Testis (tissue), 2 donors: ENCODE data around the gene CEP290.

Source experiments
- POLR2A ChIP-seq: fragments of 450-650 bp; IDR thresholded peaks from one replicate; pipeline ENCODE4 v1.6.1; 2017; ENCODE audit warnings: antibody characterized with exemption, mild to moderate bottlenecking, moderate library complexity
- TF ChIP-seq, protein P1 (sequence below), 3 experiments: fragments of 450-650 bp in 2 of 3; fragments of 200-600 bp in 1 of 3; sonication (generic) in 1 of 3; IDR thresholded peaks; one replicate each; pipeline ENCODE4 v1.5.1; 2016 to 2019; ENCODE audit warnings: antibody characterized with exemption in 3 of 3, mild to moderate bottlenecking in 2 of 3, moderate library complexity in 1 of 3

DNA sequence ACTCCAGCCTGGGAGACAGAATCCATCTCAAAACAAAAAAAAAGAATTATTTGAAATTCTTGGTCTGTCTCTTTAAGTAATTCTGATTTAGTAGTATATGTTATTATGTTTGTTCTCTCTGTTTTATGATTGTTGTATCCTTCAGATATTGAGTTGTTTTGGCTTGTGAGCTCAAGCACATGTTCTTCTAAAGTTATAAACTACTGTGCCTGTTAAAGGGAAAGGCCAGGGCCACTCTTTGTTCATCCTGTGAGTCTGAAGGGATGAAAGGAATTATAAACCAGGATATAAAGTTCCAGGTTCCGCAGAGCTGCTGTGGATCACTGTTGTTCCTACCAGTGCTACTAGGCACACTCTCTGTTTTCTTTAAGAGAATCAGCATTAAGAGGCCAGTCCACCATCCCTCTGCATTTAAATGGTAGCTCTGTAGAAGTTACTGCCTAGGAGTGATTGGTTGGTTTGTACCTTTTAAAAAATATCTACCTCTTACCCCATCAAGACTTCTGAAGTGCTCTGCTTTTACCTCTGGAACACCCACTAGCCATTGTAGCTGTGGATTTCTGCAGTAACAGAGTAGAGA, 14.3 kb upstream of the CEP290 start:
- TF ChIP-seq, protein P1, sequence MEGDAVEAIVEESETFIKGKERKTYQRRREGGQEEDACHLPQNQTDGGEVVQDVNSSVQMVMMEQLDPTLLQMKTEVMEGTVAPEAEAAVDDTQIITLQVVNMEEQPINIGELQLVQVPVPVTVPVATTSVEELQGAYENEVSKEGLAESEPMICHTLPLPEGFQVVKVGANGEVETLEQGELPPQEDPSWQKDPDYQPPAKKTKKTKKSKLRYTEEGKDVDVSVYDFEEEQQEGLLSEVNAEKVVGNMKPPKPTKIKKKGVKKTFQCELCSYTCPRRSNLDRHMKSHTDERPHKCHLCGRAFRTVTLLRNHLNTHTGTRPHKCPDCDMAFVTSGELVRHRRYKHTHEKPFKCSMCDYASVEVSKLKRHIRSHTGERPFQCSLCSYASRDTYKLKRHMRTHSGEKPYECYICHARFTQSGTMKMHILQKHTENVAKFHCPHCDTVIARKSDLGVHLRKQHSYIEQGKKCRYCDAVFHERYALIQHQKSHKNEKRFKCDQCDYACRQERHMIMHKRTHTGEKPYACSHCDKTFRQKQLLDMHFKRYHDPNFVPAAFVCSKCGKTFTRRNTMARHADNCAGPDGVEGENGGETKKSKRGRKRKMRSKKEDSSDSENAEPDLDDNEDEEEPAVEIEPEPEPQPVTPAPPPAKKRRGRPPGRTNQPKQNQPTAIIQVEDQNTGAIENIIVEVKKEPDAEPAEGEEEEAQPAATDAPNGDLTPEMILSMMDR (IDR thresholded peaks at IDR 0.05) = no peak
- TF ChIP-seq POLR2A = no peak
